NCI-H748 (cell line): ENCODE measurements around the gene PSMD8.
"Not testable (repeated sequence)": the region's sequence is repeated elsewhere in the genome, so short reads cannot be mapped to it uniquely, and the experiment has no call there.

Source experiments
- DNase-seq: peaks from one replicate; lab custom pipeline; 2025; ENCODE audit not compliant: unreplicated experiment; lab: John Stamatoyannopoulos, UW

Gene PSMD8

GRCh38 chr19:38361633-38362075, 12.7 kb upstream of the PSMD8 start:
- DNase-seq, result peak; percentile 96

DNA sequence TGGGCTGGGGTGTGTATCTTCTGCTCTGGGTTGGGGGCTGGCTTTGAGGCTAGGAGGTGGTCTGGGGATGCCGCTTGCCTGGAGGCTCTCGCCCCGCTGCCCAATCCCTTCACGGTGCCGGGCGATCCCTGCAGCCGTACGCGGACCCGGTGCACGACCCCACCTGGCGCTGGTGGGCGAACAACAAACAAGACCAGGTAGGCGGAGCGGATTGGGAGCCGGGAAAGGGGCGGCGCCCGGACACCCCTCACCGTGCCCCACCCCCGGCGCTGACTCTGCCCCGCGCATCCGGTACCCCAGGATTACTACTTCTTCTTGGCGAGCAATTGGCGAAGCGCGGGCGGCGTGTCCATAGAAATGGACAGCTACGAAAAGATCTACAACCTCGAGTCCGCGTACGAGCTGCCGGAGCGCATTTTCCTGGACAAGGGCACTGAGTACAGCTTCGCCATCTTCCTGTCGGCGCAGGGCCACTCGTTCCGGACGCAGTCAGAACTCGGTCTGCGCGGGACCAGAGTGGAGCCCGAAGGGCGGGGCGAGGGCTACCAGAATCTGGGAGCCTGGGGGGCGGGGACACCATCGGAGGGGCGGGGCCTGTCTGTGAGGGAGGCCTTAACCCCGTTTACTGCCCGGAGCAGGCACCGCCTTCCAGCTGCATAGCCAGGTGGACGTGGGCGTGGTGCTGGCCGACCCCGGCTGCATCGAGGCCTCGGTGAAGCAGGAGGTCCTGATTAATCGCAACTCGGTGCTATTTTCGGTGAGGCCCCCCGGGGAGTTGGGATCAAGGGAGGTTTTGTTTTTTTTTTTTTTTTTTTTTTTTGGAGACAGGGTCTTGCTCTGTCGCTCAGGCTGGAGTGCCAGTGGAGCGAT, 12.1 kb upstream of the PSMD8 start:
- DNase-seq, result peak; percentile 95

DNA sequence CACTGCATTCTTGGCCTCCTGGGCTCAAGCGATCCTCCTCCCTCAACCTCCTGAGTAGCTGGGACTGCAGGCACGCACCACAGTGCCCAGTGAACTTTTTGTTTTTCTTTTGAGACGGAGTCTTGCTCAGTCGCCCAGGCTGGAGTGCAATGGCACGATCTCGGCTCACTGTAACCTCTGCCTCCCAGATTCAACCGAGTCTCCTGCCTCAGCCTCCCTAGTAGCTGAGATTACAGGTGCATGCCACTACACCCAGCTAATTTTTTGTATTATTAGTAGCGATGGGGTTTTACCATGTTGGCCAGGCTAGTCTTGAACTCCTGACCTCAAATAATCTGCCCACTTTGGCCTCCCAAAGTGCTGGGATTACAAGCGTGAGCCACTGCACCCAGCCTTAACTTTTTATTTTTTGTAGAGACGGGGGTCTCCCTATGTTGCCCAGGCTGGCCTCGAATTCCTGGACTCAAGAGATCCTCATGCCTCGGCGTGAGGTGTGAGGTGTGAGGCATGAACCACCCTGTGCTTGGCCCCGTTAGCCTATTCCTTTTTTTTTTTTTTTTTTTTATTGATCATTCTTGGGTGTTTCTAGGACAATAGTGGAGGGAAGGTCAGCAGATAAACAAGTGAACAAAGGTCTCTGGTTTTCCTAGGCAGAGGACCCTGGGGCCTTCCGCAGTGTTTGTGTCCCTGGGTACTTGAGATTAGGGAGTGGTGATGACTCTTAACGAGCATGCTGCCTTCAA, 11.3 kb upstream of the PSMD8 start:
- not testable (repeated sequence) for DNase-seq

DNA sequence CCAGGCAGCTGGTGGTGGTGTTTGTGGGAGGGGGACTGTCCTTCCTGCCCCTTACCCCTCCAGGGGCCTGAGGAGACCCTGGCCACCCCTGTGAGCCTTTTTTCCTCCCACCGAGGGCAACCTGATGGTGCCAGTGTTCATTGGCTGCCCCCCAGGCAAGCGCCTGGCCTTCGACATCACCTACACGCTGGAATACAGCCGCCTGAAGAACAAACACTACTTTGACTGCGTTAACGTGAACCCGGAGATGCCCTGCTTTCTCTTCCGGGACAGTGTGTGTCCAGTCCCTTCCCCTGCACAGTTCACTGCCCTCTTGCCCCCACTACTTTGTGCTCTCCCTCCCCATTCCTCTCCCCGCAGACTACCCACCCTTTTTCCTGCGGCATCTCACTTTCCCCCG, 7.3 kb upstream of the PSMD8 start:
- no peak for DNase-seq

DNA sequence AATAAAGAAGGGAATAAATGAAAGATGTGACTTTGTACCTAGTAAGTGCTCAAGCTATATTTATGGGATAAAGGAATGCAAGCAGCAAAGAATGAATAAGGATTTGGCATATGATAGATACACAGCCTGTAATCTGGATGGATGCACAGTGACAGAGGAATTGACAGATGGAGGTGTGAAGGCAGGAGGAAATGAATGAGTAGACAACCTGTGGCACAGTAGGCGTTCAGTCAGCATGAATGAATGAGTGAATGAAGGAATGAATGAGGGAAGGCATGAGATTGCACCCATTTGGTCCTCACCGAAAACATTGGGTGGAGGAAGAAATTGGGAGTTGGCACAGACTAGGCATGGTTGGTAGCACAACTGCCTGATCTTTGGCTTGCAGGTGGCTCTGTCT, 4.8 kb upstream of the PSMD8 start:
- no peak for DNase-seq

DNA sequence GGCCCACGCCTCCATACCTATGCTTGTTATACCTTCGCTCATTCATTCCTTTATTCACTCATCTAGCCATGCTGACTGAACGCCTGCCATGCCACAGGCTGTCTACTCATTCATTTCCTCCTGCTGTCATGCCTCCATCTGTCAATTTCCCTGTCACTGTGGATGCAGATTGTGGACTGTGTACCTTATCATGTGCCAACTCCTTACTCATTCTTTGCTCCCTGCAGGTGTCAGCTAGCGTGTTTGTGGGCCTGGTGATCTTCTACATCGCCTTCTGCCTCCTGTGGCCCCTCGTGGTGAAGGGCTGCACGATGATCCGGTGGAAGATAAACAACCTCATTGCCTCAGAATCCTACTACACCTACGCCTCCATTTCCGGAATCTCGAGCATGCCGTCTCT, 4.1 kb upstream of the PSMD8 start:
- DNase-seq, result no peak

GRCh38 chr19:38371081-38371480, 3.3 kb upstream of the PSMD8 start:
- no peak for DNase-seq

- DNase-seq, result no peak
Observed at GRCh38 chr19:38373907-38374331, 452 bp upstream of the PSMD8 start.

GRCh38 chr19:38375098-38375493, 725 bp downstream of the PSMD8 start:
- DNase-seq, result no peak

GRCh38 chr19:38375748-38376147, 1.4 kb downstream of the PSMD8 start:
- DNase-seq, result no peak

GRCh38 chr19:38376576-38376975, 2.2 kb downstream of the PSMD8 start:
- DNase-seq, result no peak

DNA sequence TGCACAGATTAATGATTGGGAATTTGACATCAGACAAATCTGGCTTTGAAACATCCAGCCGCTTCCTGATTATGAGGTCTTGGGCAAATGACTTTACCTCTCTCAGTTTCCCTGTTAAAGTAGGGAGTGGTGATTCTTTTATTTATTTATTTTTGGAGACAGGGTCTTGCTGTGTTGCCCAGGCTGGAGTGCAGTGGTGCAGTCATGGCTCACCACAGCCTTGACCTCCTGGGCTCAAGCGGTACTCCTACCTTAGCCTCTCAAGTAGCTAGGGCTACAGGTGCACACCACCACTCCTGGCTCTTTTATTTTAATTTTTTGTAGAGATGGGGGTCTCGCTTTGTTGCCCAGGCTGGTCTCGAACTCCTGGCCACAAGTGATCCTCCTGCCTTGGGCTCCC, 2.7 kb downstream of the PSMD8 start:
- DNase-seq, result no peak

- DNase-seq, result no peak
Observed at GRCh38 chr19:38378866-38379265, 4.5 kb downstream of the PSMD8 start.

GRCh38 chr19:38381138-38381537, 6.8 kb downstream of the PSMD8 start:
- no peak for DNase-seq

DNA sequence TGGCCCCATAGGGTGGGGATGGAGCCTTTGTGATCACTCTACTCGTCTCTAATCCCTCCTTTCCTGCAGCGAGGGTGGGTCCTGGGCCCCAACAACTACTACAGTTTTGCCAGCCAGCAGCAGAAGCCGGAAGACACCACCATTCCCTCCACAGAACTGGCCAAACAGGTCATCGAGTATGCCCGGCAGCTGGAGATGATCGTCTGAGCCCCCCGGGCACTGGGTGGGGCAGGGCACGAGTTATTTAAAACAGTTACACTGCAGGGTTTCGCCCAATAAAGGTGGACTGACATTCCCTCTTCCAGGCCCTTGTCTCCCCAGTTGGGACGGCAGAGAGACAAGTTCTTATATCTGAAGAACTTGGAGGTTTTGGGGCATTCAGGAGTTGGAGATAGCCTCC, 8.8 kb downstream of the PSMD8 start:
- no peak for DNase-seq

DNA sequence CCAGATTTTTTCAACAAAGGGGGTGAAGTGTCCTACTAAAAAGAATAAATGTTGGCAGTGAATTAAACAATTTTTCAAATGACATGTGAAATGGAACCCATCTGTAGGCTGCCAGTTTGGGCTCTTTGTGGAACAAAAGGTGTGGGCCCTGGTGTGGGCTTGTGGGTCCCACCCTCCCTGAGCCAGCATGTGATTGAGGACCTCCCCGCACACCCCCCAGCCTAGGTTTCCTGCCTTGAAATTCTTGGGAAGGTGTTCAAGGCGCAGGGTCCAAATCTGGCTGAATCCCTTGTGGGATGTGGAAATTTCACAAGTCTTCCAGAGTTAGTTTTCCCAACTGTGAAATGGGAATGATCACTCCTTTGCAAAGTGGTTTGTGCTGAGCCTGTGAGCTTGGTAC, 9.4 kb downstream of the PSMD8 start:
- DNase-seq, result no peak

DNA sequence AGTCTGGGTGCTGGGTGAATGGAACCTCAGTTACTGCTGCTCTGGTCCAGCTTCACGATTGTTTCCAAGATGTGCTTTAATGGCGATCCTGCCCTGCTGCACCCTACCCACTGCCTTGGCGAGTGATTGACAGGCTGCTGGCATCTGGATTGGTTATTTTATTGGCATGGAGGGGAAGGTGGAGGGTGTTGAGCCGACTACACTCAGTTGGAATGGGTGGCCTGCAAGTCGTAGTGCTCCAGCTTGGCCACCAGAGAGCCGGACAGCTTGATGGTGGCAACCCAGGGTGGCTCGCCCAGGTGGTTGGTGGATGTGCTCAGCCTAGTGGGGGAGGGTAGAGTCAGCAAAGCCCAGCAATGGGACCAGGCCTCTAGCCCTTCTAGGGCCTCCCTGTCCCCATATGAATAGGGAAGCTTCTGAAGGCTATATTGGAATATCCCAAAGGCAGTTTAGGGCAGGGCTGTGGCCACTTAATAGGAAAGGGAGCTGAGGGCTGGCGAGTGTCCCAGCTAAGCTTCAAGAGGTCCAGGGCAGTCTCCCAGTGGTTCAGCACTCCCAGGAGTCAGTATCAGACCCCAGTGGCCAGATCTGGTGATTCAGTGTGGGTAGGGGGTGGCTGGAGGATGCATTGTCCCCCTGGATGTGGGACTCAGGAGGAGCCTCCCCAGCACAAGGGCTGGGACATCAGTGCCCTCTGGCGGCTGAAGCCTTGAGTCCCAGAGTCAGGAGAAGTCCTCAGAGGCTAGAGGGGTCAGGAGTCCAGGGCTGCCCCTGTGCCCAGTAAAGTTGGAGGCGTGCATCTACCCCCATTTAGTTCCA, 10.0 kb downstream of the PSMD8 start:
- no peak for DNase-seq

- no peak for DNase-seq
Observed at GRCh38 chr19:38385057-38385803, 10.9 kb downstream of the PSMD8 start.

DNA sequence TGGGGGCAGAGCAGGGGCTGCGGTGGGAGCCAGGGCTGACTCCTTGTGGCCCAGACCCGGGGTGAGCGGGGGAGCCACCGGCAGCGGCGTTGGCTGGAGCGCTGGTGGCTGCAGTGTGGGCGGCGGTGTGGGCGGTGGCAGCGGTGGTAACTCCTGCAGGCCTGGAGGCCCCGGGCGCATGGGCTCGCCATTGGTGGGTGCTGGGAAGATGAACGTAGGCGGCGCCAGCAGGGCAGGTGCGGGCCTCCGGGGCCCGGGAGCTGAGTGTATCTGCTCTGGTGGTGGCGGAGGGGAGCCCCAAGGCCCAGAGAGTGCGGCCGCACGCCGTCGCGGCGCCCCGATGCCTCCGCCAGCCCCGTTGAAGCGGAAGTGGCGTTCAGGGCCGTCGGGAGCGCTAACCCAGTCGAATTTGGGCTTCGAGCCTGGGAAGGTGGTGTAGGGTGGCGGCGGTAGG, 11.5 kb downstream of the PSMD8 start:
- no peak for DNase-seq

DNA sequence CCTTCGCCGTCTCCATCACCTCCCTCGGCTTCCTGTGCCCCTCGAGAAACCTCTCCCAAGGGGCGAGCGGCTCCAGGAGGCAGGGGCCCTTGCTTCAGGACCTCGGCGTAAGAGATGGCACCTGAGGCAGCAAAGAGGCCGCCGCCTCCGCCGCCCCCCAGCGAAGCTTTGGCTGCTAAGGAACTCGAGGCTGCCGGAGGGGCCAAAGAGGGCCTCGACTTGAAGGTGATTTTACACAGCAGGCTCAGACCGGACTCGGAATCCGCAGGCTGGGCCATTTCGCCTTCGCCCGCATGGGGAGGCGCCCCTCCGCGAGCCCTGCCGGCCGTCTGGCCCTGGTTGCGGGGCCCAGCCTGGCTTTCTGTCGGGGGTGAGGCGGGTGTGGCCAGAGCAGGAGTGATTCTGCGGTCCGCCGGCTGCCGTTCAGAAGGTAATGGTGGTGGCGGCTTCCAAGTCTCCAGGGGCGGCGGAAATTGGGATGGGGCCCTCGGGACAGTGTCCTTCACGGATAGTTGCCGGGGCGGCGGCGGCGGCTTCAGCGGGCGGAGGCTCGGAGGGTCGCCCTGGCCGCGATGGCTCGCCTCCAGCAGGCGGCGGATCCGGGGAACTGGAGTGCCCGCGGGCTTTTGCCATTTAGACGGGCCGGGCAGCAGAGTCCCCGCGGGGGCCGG, 12.1 kb downstream of the PSMD8 start:
- DNase-seq, result peak; percentile 48
